Esophagus squamous epithelium (tissue), 4 donors: Measurements from ENCODE around the gene TUBA3D.
"Not testable (repeated sequence)": the region's sequence is repeated elsewhere in the genome, so short reads cannot be mapped to it uniquely, and the experiment has no call there.

Experiments
- CTCF ChIP-seq, 6 experiments: fragments of 450-650 bp in 4 of 6; fragments of 200-600 bp in 2 of 6; sonication (generic) in 2 of 6; IDR thresholded peaks; one replicate each; pipeline ENCODE4 v1.5.1; 2016 to 2019; ENCODE audit warnings: antibody characterized with exemption in 6 of 6, mild to moderate bottlenecking in 4 of 6, moderate library complexity in 4 of 6
- POLR2A ChIP-seq, 4 donors: fragments of 450-650 bp; IDR thresholded peaks; one replicate each; pipeline ENCODE4 v1.6.1; 2017; ENCODE audit warnings: antibody characterized with exemption in 4 of 4, mild to moderate bottlenecking in 4 of 4, moderate library complexity in 3 of 4

DNA sequence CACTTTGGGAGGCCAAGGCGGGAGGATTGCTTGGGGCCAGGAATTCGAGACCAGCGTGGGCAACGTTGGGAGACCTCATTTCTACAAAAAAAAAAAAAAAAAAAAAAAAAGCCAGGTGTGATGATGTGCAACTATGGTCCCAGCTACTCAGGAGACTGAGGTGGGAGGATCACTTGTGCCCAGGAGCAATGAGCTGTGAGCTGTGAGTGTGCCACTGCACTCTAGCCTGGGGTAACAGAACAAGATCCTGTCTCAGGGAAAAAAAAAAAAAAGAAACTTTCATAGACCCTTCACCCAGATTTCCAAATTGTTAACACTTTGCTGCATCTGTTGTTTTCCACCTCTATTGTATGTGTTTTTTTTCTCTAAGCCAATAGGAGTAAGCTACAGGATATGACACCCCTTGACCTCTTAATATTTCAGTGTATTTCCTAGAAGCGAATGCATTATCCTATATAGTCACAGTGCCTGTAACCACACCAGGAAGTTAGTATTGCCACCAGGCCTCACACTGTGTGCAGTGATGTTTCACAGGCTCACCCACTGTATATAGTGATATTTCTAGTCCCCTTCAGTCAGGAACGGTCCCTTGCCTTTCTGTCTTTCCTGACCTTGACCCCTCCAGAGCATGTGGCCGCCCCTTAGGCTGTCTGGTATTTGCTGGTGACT lies 28.3 kb downstream of the TUBA3D start:
- TF ChIP-seq POLR2A, CTCF (IDR thresholded peaks at IDR 0.05): not testable (repeated sequence)
